ENCODE data around the gene OTOS.

Gene OTOS

GRCh38 chr2:240137596-240138253 lies 2.7 kb downstream of the OTOS start:
- no peaks in the 10 kb centered on the region for H3K9me3 ChIP-seq (ENCODE audit: control insufficient read depth, low read length)
- H3K4me2 ChIP-seq (ENCODE audit: low read length): no peak overlapping the region
- H2AFZ ChIP-seq: no peak overlapping the region
- H3K27me3 ChIP-seq (ENCODE audit: control insufficient read depth, insufficient read depth, low read length): no peaks in the 10 kb centered on the region
- TF ChIP-seq, protein P1, sequence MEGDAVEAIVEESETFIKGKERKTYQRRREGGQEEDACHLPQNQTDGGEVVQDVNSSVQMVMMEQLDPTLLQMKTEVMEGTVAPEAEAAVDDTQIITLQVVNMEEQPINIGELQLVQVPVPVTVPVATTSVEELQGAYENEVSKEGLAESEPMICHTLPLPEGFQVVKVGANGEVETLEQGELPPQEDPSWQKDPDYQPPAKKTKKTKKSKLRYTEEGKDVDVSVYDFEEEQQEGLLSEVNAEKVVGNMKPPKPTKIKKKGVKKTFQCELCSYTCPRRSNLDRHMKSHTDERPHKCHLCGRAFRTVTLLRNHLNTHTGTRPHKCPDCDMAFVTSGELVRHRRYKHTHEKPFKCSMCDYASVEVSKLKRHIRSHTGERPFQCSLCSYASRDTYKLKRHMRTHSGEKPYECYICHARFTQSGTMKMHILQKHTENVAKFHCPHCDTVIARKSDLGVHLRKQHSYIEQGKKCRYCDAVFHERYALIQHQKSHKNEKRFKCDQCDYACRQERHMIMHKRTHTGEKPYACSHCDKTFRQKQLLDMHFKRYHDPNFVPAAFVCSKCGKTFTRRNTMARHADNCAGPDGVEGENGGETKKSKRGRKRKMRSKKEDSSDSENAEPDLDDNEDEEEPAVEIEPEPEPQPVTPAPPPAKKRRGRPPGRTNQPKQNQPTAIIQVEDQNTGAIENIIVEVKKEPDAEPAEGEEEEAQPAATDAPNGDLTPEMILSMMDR (IDR thresholded peaks at IDR 0.05): no peak
- no peaks in the 10 kb centered on the region for H3K79me2 ChIP-seq
- no peak overlapping the region for H3K27ac ChIP-seq
- H3K9ac ChIP-seq: no peak overlapping the region
- H3K4me1 ChIP-seq: peaks cover 5% of the 10 kb centered on the region
- no peaks in the 10 kb centered on the region for H3K36me3 ChIP-seq (ENCODE audit: control insufficient read depth, insufficient read depth, low read length)
- no peak overlapping the region for H3K4me3 ChIP-seq (ENCODE audit: low read depth, low read length)

DNA sequence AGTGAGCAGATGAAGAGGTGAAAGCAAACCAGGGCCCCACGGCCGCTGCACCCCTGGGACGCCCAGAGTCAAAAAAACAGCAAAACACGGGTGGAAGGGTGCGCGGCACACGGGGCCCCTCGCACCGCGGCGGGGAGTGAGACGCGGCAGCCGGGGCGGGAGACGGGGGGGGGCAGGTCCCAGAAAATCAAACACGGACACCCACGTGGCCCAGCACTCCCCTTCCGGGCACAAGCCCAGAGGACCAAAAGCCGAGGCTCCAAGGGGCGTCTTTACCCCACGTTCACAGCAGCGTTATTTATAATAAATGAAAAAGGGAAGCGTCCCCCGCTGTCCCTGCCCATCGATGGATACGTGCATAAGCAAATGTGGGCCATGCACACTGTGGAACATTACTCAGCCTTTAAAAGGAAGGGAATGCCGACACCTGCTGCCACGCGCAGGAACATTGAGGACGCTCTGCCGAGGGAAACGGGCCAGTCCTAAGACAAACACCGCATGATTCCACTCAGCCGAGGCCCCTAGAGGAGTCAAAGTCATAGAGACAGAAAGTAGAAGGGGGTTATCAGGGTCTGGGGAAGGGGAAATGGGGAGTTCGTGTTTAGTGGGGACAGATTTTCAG lies 3.7 kb downstream of the OTOS start:
- H3K4me2 ChIP-seq (ENCODE audit: low read length): peak overlapping the region; percentile 78
- no peaks in the 10 kb centered on the region for H3K9me3 ChIP-seq (ENCODE audit: control insufficient read depth, low read length)
- no peaks in the 10 kb centered on the region for H3K27me3 ChIP-seq (ENCODE audit: control insufficient read depth, insufficient read depth, low read length)
- H3K4me3 ChIP-seq (ENCODE audit: low read depth, low read length): peak overlapping the region; percentile 85
- H2AFZ ChIP-seq: peak overlapping the region; percentile 98
- no peaks in the 10 kb centered on the region for H3K79me2 ChIP-seq
- peaks cover 5% of the 10 kb centered on the region for H3K4me1 ChIP-seq
- TF ChIP-seq, protein P1 (IDR thresholded peaks at IDR 0.05): no peak
- H3K27ac ChIP-seq: no peak overlapping the region
- H3K36me3 ChIP-seq (ENCODE audit: control insufficient read depth, insufficient read depth, low read length): no peaks in the 10 kb centered on the region
- H3K9ac ChIP-seq: no peak overlapping the region

GRCh38 chr2:240136013-240136670 lies 4.3 kb downstream of the OTOS start, which contains the start of gene COPS9:
Gene COPS9 (minus strand): TSS chr2:240136305. CDS start chr2:240136284, 21 bp downstream.
- H3K36me3 ChIP-seq (ENCODE audit: control insufficient read depth, insufficient read depth, low read length): no peaks in the 10 kb centered on the region
- H3K9me3 ChIP-seq (ENCODE audit: control insufficient read depth, low read length): no peaks in the 10 kb centered on the region
- peak within 1 kb of the TSS; percentile 85 for H3K4me3 ChIP-seq (ENCODE audit: low read depth, low read length)
- peak within 1 kb of the TSS; percentile 12 for H3K27ac ChIP-seq
- TF ChIP-seq, protein P1 (IDR thresholded peaks at IDR 0.05): no peak
- no peaks in the 10 kb centered on the region for H3K27me3 ChIP-seq (ENCODE audit: control insufficient read depth, insufficient read depth, low read length)
- H3K79me2 ChIP-seq: no peaks in the 10 kb centered on the region
- H3K4me2 ChIP-seq (ENCODE audit: low read length): peak within 1 kb of the TSS; percentile 83
- peaks cover 5% of the 10 kb centered on the region for H3K4me1 ChIP-seq
- H3K9ac ChIP-seq: peak within 1 kb of the TSS; percentile 30
- peak within 1 kb of the TSS; percentile 98 for H2AFZ ChIP-seq

- peak overlapping the region; percentile 98 for H2AFZ ChIP-seq
- H3K9me3 ChIP-seq (ENCODE audit: control insufficient read depth, low read length): no peaks in the 10 kb centered on the region
- H3K4me1 ChIP-seq: peaks cover 5% of the 10 kb centered on the region
- no peaks in the 10 kb centered on the region for H3K79me2 ChIP-seq
- no peaks in the 10 kb centered on the region for H3K27me3 ChIP-seq (ENCODE audit: control insufficient read depth, insufficient read depth, low read length)
- H3K9ac ChIP-seq: peak overlapping the region; percentile 30
- no peak overlapping the region for H3K27ac ChIP-seq
- peak overlapping the region; percentile 83 for H3K4me2 ChIP-seq (ENCODE audit: low read length)
- TF ChIP-seq, protein P1 (IDR thresholded peaks at IDR 0.05): no peak
- H3K36me3 ChIP-seq (ENCODE audit: control insufficient read depth, insufficient read depth, low read length): no peaks in the 10 kb centered on the region
- H3K4me3 ChIP-seq (ENCODE audit: low read depth, low read length): peak overlapping the region; percentile 85
Measured at GRCh38 chr2:240135706-240136012, 4.8 kb downstream of the OTOS start.
